Measurements from ENCODE around the gene ASB18. TPM values are rescaled to one million over a fixed set of nuclear protein-coding genes. Genes with fewer than 3 reads are reported as not detected.
A peak's percentile ranks its signal among the peaks of the same experiment; 100 is the strongest.

Gene ASB18
- total and polyA plus RNA-seq, 2 of the 13 experiments (the other 11 are each of a cell fraction or from before 2014, with no cell fraction given), result not detected

GRCh38 chr2:236177967-236178889 lies 86.0 kb downstream of the ASB18 start (continued):
- TF ChIP-seq MED8 (CRISPR knock-in tag; IDR thresholded peaks at IDR 0.05; ENCODE audit: insufficient replicate concordance), result no peak
- no peak for TF ChIP-seq ZNF18 (CRISPR knock-in tag; IDR thresholded peaks at IDR 0.05; ENCODE audit: insufficient replicate concordance)
- no peak for TF ChIP-seq ZNF775 (CRISPR knock-in tag; IDR thresholded peaks at IDR 0.05; ENCODE audit: borderline replicate concordance)
- no peak for TF ChIP-seq ONECUT2 (CRISPR knock-in tag; IDR thresholded peaks at IDR 0.05)
- TF ChIP-seq ZNF639 (CRISPR knock-in tag; conservative IDR thresholded peaks at IDR 0.05), result no peak
- TF ChIP-seq ZNF747 (CRISPR knock-in tag; IDR thresholded peaks at IDR 0.05; ENCODE audit: borderline replicate concordance), result no peak
- TF ChIP-seq ADNP (CRISPR knock-in tag; IDR thresholded peaks at IDR 0.05), result no peak
- no peak for TF ChIP-seq TIGD3 (CRISPR knock-in tag; IDR thresholded peaks at IDR 0.05; ENCODE audit: borderline replicate concordance)
- TF ChIP-seq ZNF646 (CRISPR knock-in tag; IDR thresholded peaks at IDR 0.05), result no peak
- TF ChIP-seq ZNF253 (CRISPR knock-in tag; IDR thresholded peaks at IDR 0.05; ENCODE audit: borderline replicate concordance), result no peak
- peak; percentile 76 for TF ChIP-seq ZNF740 (CRISPR knock-in tag; IDR thresholded peaks at IDR 0.05)
- TF ChIP-seq RCOR2 (CRISPR knock-in tag; IDR thresholded peaks at IDR 0.05), result 0 out of 2 replicates have a peak, but pooled peaks have one; percentile 9
- TF ChIP-seq E2F5 (CRISPR knock-in tag; conservative IDR thresholded peaks at IDR 0.05), result no peak
